Activated T-helper 1 cell treated with anti-CD3 and anti-CD28 coated beads, Interleukin-2, amount 50 U/mL, for 16 hours (primary cell): ENCODE measurements around the gene UTF1.
"Not testable (repeated sequence)": the region's sequence is repeated elsewhere in the genome, so short reads cannot be mapped to it uniquely, and the experiment has no call there.

Source experiments
- DNase-seq, 2 donors: peaks; one replicate each; pipeline ENCODE4 v3.0.0-alpha.2; 2020; ENCODE audit warnings: low read depth in 1 of 2, low spot score in 1 of 2

The UTF1 gene

GRCh38 chr10:133208466-133208865, 21.6 kb upstream of the UTF1 start:
- no peak for DNase-seq

DNA sequence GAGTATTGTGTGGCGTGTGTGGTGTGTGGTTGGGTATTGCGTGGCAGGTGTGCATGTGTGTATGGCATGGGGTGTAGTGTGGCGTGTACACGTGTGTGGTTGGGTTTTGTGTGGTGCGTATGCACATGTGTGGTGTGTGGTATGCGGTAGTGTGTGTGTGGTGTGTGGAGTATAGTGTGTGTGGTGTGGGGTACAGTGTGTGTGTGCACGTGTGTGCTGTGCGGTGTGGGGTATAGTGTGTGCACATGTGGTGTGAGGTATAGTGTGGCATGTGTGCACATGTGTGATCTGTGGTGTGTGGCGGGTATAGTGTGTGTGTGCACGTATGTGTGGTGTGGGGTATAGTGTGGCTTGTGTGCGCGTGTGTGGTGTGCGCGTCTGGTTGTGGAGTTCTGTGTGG, 20.9 kb upstream of the UTF1 start:
- no peak for DNase-seq

- no peak for DNase-seq
Observed at GRCh38 chr10:133209641-133210040, 20.4 kb upstream of the UTF1 start.

- DNase-seq = no peak
Observed at GRCh38 chr10:133210398-133211140, 19.4 kb upstream of the UTF1 start.

- no peak for DNase-seq
Observed at GRCh38 chr10:133211141-133211830, 18.7 kb upstream of the UTF1 start.

GRCh38 chr10:133211959-133212852, 17.8 kb upstream of the UTF1 start:
- no peak for DNase-seq

DNA sequence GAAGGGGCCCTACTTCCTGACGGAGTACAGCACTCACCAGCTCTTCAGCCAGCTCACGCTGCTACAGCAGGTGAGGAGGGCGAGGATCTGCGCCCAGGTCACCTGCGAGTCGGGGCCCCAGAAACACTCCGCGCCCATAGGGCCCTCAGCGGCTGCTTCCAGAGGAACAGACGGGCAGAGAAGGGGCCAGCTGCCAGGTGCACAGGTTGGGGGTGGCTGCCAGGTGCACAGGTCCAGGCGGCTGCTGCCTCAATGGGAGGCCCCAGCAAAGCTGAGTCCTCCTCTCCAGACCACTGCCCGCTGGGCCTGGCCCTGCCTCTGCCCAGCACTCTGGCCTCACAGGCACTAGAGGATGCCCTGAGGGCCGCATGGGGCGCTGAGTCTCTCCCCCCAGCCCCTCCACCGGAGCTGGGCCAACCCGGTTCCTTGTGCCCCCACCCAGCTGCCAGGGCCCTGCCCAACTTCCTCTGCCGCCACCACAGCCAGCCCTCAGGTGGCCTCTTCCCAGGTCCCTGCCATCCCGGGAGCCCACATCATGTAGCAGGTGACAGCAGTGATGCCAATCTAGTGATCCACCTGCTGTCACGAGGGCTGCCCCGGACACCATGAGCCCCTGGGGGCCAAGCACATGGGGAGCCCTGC, 17.0 kb upstream of the UTF1 start:
- no peak for DNase-seq

DNA sequence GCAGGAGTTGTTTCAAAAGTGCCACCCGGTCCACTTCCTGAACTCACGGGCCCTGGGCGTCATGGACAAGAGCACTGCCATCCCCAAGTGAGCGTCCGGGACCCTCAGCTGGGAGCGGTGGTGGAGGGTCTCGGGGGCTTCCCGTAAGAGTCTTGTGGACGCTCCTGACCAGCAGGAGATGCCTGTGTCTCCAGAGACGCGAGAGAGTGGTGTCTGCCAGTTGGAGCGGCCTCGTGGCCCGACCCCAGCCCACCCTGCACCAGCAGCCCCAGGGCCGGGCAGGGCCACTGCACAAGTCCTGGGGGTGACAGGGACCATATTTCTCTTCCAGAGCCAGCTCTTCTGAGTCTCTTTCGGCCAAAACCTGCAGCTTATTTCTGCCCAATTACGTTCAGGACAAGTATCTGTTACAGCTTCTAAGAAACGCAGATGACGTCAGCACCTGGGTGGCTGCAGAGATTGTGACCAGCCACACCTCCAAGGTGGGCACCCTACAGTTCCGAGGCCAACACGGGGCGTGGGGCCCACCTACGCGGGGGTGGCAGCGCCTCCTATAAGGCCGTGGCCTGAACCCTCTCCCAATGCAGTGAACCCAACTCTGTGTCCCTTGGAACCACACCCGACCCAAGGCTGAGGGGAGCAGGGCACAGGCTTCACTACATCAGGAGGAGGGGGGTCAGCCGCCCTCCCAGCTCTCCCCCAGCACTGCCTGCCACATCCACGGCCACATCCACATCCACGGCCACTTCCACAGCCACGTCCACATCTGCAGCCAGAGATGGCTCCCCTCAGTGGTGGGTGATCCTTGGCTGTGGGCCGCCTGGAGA, 16.2 kb upstream of the UTF1 start:
- no peak for DNase-seq

DNA sequence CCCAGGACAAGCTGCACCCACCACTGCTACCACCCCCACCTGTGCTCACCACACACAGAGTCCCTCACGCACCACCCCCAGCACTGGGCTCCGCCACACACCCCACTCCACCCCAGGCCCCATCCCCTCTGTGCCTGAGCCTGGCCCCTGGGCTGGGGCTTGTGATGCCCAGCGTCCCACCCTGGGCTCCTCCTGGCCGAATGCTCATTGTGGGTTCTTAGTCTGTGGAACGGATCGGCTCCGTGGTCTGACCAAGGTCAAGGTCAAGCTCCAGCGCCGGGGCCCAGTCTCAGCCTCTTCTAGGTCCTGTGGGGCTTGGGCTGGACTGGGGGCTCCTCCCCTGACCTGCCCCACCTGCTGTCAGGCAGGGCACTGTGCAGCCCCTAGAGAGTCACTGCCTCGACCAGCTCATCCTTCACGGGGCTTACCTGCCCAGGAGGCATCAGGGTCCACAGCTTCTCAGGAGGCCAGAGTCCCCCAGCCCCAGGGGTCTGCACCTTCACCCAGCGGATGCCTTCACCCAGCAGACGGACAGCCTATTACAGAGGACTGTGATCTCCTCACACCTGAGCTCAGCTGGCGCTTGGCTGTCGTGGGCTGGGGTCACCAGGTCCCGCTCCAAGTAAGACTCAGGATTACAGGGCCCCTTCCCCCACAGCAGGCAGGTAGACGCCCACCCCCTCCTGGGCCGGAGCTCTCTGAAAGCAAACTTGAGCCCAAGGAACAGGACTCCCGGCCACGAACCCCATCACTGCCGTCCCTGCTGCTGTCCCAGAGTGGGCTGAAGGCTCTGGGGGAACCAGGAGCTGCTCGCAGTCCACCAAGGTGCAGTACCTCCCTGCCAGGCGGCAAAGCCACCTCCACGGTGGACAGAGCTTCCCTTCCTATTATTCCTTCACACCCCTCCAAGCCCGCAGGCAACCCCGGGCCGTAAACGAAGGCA, 15.3 kb upstream of the UTF1 start:
- DNase-seq = no peak

DNA sequence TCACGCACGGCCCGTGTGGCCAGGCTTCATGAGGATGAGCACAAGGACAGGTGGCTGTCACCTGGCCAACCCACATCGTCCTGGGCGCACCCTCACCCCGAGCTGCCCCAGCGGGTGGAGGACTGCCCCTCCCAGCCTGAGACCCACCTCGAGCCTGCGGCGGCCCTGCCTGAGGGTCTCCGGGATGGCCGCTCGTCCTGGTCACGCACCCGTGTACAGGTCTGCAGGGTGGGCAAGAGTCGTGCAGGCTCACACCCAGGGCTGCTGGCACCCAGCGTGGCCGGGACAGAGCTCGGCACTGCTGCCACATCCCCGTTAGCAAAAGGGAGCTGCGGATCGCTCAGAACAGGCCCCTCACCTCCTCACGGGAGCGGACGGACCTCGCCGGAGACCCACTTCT, 14.4 kb upstream of the UTF1 start:
- no peak for DNase-seq

- DNase-seq = no peak
Observed at GRCh38 chr10:133216776-133217175, 13.2 kb upstream of the UTF1 start.

GRCh38 chr10:133217800-133218589, 12.0 kb upstream of the UTF1 start:
- no peak for DNase-seq

DNA sequence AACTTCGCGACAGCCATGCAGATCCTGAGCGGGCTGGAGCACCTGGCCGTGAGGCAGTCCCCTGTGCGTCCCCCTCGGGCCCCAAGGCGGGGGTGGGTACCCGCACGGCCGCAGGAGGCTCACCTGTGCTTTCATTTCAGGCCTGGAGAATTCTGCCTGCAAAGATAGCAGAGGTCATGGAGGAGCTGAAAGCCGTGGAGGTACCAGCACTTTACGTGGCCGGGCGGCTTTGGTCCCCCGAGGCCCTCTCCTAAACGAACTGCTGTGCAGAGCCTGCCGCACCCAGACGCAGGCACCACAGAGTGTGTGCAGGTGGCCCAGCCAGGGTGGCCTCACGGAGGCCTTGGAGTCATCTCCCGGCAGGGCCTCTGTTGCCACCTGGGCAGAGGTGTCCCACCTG, 11.1 kb upstream of the UTF1 start:
- DNase-seq = no peak

DNA sequence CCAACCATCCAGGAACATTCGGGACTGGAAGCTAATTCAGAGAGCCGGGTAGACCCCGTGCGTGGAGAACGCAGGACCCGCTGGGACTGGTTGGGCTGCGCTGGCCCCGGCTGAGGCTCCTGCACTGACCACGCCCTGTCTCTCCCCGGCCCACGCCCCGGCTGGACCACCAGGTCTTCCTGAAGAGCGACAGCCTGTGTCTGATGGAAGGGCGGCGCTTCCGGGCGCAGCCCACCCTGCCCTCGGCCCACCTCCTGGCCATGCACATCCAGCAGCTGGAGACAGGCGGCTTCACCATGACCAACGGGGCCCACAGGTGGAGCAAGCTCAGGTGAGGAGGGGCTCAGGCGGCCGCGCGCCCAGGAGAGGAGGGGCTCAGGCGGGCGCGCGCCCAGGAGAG, 10.2 kb upstream of the UTF1 start:
- DNase-seq = no peak

DNA sequence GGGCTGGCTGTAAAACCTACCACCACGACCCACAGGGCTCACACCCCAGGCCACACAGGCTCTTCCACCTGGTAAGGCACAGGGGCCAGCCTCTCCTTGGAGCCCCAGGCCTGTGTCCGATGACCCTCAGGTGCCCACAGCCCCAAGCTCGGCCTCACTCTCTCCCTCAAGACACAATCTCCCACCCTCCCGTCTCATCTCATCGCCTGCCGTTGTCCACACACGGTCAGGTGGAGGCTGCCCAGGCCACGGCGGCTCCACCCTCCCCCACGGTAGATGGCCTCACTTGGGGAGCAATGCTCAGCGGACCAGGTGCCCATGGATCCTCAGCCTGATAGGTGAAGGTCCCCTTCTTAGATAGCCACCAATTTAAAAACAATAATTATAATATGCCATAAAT, 8.7 kb upstream of the UTF1 start:
- no peak for DNase-seq

GRCh38 chr10:133221756-133222155, 8.3 kb upstream of the UTF1 start:
- not testable (repeated sequence) for DNase-seq

- no peak for DNase-seq
Observed at GRCh38 chr10:133224076-133224475, 5.9 kb upstream of the UTF1 start.

DNA sequence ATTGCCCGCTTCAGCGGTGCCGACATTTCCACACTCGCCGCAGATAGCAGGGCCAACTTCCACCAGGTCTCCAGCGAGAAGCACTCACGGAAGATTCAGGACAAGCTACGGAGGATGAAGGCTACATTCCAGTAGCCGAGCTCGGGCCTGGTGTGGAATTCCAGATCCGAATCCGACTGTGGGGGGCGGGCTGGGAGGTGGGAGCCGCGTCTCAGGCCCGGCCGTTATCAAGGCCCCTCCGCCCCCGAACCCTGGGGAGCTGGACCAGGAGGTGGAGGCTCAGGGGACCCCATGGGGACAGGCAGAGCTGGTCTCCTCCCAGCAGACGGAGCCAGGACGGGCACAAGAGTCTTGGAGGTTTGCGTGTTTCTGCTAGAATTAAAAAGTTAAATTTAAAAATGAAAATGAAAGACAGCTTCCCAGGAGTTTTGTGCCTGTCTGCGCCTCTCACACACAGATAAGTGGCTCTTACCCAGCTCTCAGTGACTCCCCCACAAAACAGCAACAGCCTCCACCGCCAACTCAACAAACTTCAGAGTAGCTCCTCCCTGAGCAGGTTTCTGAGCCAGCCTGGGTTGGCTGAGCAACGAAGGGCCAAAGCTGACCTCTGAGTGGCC, 5.2 kb upstream of the UTF1 start:
- no peak for DNase-seq
